WERI-Rb-1 (cell line): ENCODE results near the gene CCDC15.

Experiments
- DNase-seq: peaks from one replicate; pipeline ENCODE4 v3.0.0-alpha.2; 2020
- H3K27ac ChIP-seq: fragments of 250-450 bp; sonication (Bioruptor Pico); 2 replicates; pipeline ENCODE4 v1.5.1; 2020; ENCODE audit warnings: mild to moderate bottlenecking, moderate library complexity
- H3K27me3 ChIP-seq: fragments of 250-450 bp; sonication (Bioruptor Pico); 2 replicates; pipeline ENCODE4 v1.5.1; 2021; ENCODE audit warnings: mild to moderate bottlenecking, low read depth, moderate library complexity; ENCODE audit not compliant: insufficient read depth, severe bottlenecking
- H3K36me3 ChIP-seq: fragments of 250-450 bp; sonication (Bioruptor Pico); 2 replicates; pipeline ENCODE4 v1.5.1; 2020; ENCODE audit warnings: mild to moderate bottlenecking, moderate library complexity
- H3K4me3 ChIP-seq: 2 replicates; pipeline ENCODE4 v1.5.1; 2011; ENCODE audit warnings: low read depth, mild to moderate bottlenecking, control low read depth, low read length
- H3K9me3 ChIP-seq: fragments of 250-450 bp; sonication (Bioruptor Pico); 2 replicates; pipeline ENCODE4 v1.5.1; 2021; ENCODE audit warnings: mild to moderate bottlenecking, moderate library complexity; ENCODE audit not compliant: severe bottlenecking
- CTCF ChIP-seq: IDR thresholded peaks from 2 replicates; pipeline ENCODE4 v1.5.1; 2011; ENCODE audit warnings: low read depth, mild to moderate bottlenecking, control low read depth, inconsistent platforms, low read length

CCDC15 gene

DNA sequence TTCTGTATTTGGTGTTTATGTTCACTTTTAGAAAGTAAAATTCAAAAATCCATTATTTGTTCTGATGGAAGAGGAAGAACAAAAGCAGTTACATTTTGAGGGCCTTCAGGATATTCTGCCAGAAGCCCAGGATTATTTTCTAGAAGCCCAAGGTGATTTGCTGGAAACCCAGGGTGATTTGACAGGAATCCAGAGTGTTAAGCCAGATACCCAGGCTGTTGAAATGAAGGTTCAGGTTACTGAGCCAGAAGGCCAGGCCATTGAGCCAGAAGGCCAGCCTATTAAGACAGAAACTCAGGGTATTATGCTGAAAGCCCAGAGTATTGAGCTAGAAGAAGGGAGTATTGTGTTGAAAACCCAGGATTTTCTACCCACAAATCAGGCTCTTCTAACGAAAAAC lies 33.1 kb downstream of the CCDC15 start:
- Histone ChIP-seq H3K36me3 (peaks cover 5% of the 10 kb centered on the region), H3K9me3 (no peaks in the 10 kb centered on the region), H3K27ac (no peak overlapping the region), H3K27me3 (no peaks in the 10 kb centered on the region), H3K4me3 (no peak overlapping the region)
- peak; percentile 46 for DNase-seq
- no peak for TF ChIP-seq CTCF

- Histone ChIP-seq H3K27me3 (no peaks in the 10 kb centered on the region), H3K9me3 (no peaks in the 10 kb centered on the region), H3K27ac (no peak overlapping the region), H3K4me3 (no peak overlapping the region), H3K36me3 (peaks cover 5% of the 10 kb centered on the region)
- TF ChIP-seq CTCF: no peak
- no peak for DNase-seq
These were observed 34.1 kb downstream of the CCDC15 start for GRCh38 chr11:124988063-124988462.

DNA sequence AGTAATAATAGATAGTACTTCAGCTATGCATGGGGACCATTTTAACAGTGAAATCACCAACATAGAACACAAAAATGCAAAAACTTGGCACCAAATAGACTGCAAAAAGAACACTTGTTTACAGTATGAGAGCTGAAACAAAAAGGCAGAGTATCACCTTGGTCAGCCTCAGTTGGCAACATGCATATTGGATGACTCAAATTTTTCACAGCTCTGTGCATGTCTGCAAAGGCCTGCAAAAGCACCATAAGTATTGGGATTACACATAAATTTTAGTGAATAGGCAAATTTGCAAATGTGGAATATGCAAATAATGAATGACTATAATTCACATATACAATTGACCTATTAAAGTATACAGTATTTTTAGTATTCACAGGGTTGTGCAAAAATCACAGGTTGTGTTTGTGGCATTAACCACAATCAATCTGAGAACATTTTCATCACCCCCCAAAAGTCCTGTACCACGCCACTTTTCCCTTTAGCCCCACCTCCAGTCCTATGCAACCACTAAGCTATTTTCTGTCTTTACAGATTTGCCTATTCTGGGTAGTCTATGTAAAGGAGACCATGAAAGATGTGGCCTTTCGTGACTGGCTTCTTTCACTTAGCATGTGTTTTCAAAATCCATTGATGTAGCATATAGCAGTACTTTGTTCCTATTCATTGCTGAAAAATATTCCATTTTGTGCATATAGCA lies 47.2 kb downstream of the CCDC15 start:
- no peak for DNase-seq
- Histone ChIP-seq H3K27me3 (no peaks in the 10 kb centered on the region), H3K36me3 (no peaks in the 10 kb centered on the region; the same call in 1 of the 2 replicates), H3K4me3 (no peak overlapping the region), H3K27ac (no peak overlapping the region), H3K9me3 (no peaks in the 10 kb centered on the region)
- TF ChIP-seq CTCF: no peak

DNA sequence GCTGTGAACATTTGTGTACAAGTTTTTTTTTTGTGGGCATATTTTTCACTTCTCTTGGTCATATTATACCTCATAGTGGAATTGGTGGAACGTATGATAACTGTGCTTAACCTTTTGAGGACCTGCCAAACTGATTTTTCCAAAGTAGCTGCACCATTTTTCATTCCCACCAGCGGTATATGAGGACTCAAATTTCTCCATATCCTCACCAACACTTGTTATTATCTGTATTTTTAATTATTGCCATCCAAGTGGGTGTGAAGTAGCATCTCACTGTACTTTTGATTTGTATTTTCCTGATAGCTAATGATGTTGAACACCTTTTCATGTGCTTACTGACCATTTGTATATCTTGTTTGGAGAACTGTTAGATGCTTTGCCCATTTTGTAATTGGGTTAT lies 47.8 kb downstream of the CCDC15 start:
- Histone ChIP-seq H3K9me3 (no peaks in the 10 kb centered on the region), H3K4me3 (no peak overlapping the region), H3K36me3 (no peaks in the 10 kb centered on the region; the same call in 1 of the 2 replicates), H3K27ac (no peak overlapping the region), H3K27me3 (no peaks in the 10 kb centered on the region)
- no peak for TF ChIP-seq CTCF
- no peak for DNase-seq

DNA sequence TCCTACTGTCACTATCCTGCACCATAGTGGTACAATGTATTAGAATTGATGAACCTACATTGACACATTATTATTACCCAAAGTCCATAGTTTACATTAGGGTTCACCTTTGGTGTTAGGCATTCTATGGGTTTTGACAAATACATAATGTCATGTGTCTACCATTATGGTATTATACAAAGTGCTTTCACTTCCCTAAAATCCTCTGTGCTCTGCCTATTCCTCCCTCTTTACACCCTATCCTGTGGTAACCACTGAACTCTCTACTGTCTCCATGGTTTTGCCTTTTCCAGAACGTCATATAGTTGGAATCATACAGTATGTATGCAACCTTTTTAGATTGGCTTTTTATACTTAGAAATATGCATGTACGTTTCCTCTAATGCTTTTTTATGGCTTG lies 51.5 kb downstream of the CCDC15 start:
- no peak for TF ChIP-seq CTCF
- no peak overlapping the region for H3K4me3 ChIP-seq
- no peaks in the 10 kb centered on the region for H3K9me3 ChIP-seq
- H3K36me3 ChIP-seq: no peaks in the 10 kb centered on the region; the same call in 1 of the 2 replicates
- no peaks in the 10 kb centered on the region for H3K27me3 ChIP-seq
- no peak overlapping the region for H3K27ac ChIP-seq
- no peak for DNase-seq

DNA sequence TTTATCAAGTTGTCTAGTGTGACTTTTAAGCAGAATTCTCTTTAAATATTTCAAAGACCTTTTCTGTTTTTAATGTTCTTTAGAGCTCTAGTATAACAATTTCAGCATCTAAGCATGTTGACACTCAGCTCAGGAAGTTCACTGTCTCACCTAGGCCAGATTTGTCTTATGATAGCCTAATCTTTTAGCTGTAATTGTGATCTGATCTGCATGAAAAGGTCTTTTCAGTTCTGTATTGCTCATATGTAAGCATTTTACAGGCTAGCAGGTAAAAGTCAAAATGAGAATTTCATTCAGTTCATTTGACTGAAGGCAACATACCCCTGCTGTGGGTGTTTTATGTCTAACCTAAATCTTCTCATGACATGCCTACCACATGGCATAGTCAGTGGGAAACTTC lies 62.4 kb downstream of the CCDC15 start:
- H3K27me3 ChIP-seq: no peaks in the 10 kb centered on the region
- no peak overlapping the region for H3K27ac ChIP-seq
- H3K9me3 ChIP-seq: peaks cover 6% of the 10 kb centered on the region
- TF ChIP-seq CTCF: no peak
- DNase-seq: no peak
- H3K36me3 ChIP-seq: no peaks in the 10 kb centered on the region
- no peak overlapping the region for H3K4me3 ChIP-seq
